GM23338 (cell line): Measurements from ENCODE around the gene HELZ. TPM values are rescaled to one million over a fixed set of nuclear protein-coding genes. Genes with fewer than 3 reads are reported as not detected.

Experiments used
- ATAC-seq: fragments of 200-7000 bp; cut with Tn5 transposase; 3 replicates; pipeline ENCODE4 v1.9.1; 2020
- DNase-seq: peaks from one replicate; pipeline ENCODE4 v3.0.0-alpha.2; 2015; ENCODE audit warnings: low spot score
- H2AFZ ChIP-seq: fragments of 200-600 bp; sonication (generic); 2 replicates; pipeline ENCODE4 v1.8.0; 2016; ENCODE audit warnings: antibody characterized with exemption, mild to moderate bottlenecking, moderate library complexity
- H3F3A ChIP-seq: fragments of 200-600 bp; sonication (generic); replicated peaks from 2 replicates; pipeline ENCODE4 v1.8.0; 2017; ENCODE audit warnings: antibody characterized with exemption, mixed run types, low read depth
- H3K27ac ChIP-seq: fragments of 200-600 bp; sonication (generic); 2 replicates; pipeline ENCODE4 v1.6.1; 2016; ENCODE audit warnings: low read depth
- H3K27me3 ChIP-seq: fragments of 200-600 bp; sonication (generic); 2 replicates; pipeline ENCODE4 v1.8.0; 2016; ENCODE audit warnings: mild to moderate bottlenecking, mixed run types, moderate library complexity; ENCODE audit not compliant: insufficient read depth
- H3K36me3 ChIP-seq: fragments of 200-600 bp; sonication (generic); 2 replicates; pipeline ENCODE4 v1.8.0; 2016; ENCODE audit warnings: mild to moderate bottlenecking; ENCODE audit not compliant: insufficient read depth
- H3K4me1 ChIP-seq: fragments of 200-600 bp; sonication (generic); 2 replicates; pipeline ENCODE4 v1.8.0; 2016; ENCODE audit warnings: mild to moderate bottlenecking, moderate library complexity; ENCODE audit not compliant: insufficient read depth
- H3K4me2 ChIP-seq: fragments of 200-600 bp; sonication (generic); 2 replicates; pipeline ENCODE4 v1.7.1; 2017; ENCODE audit warnings: mixed run types
- H3K4me3 ChIP-seq: fragments of 200-600 bp; sonication (generic); 2 replicates; pipeline ENCODE4 v1.6.1; 2016; ENCODE audit warnings: mixed run types
- H3K79me2 ChIP-seq: fragments of 200-600 bp; sonication (generic); replicated peaks from 2 replicates; pipeline ENCODE4 v1.8.0; 2017; ENCODE audit warnings: mild to moderate bottlenecking; ENCODE audit not compliant: insufficient read depth
- H3K9me2 ChIP-seq: fragments of 200-600 bp; sonication (generic); 2 replicates; pipeline ENCODE4 v1.8.0; 2017; ENCODE audit not compliant: insufficient read depth
- H4K20me1 ChIP-seq: fragments of 200-600 bp; sonication (generic); replicated peaks from 2 replicates; pipeline ENCODE4 v1.8.0; 2017; ENCODE audit warnings: mild to moderate bottlenecking; ENCODE audit not compliant: insufficient read depth
- H3K27ac Mint-ChIP-seq: 2 replicates; pipeline ENCODE4 v1.8.0; 2020; ENCODE audit warnings: inconsistent platforms, mild to moderate bottlenecking, moderate library complexity, mixed read lengths
- H3K27me3 Mint-ChIP-seq: 3 replicates; pipeline ENCODE4 v1.8.0; 2022; ENCODE audit warnings: low read depth, mild to moderate bottlenecking, moderate library complexity, mixed read lengths, inconsistent platforms; ENCODE audit not compliant: insufficient read depth, poor library complexity
- H3K36me3 Mint-ChIP-seq: 3 replicates; pipeline ENCODE4 v1.8.0; 2021; ENCODE audit warnings: low read depth, mild to moderate bottlenecking, inconsistent platforms, moderate library complexity, mixed read lengths
- H3K4me1 Mint-ChIP-seq: 3 replicates; pipeline ENCODE4 v1.8.0; 2020; ENCODE audit warnings: mild to moderate bottlenecking, inconsistent platforms, mixed read lengths
- H3K4me3 Mint-ChIP-seq: 3 replicates; pipeline ENCODE4 v1.8.0; 2021; ENCODE audit warnings: moderate library complexity, mild to moderate bottlenecking, inconsistent platforms, mixed read lengths
- H3K9me3 Mint-ChIP-seq: 3 replicates; pipeline ENCODE4 v1.8.0; 2020; ENCODE audit warnings: moderate library complexity, mild to moderate bottlenecking, inconsistent platforms, mixed read lengths
- CREB1 ChIP-seq: fragments of 250-450 bp; sonication (Bioruptor Pico); IDR thresholded peaks from 2 replicates; pipeline ENCODE4 v1.5.0; 2020; ENCODE audit warnings: low read depth, mild to moderate bottlenecking, moderate library complexity
- CTCF ChIP-seq, 2 experiments: fragments of 200-600 bp in 1 of 2; sonication (generic) in 1 of 2; conservative IDR thresholded peaks; 2 replicates each; pipeline versions ENCODE4 v1.5.1 to v1.6.1; 2016 to 2017; ENCODE audit warnings: antibody characterized with exemption in 2 of 2, low read depth in 2 of 2, mild to moderate bottlenecking in 2 of 2, moderate library complexity in 1 of 2
- EZH2 ChIP-seq: fragments of 200-600 bp; sonication (generic); IDR thresholded peaks from one replicate; pipeline ENCODE4 v1.8.0; 2017; ENCODE audit warnings: antibody characterized with exemption, mild to moderate bottlenecking, low read depth; ENCODE audit not compliant: unreplicated experiment
- EZH2phosphoT487 ChIP-seq: fragments of 200-600 bp; sonication (generic); IDR thresholded peaks from one replicate; pipeline ENCODE4 v1.8.1; 2018; ENCODE audit warnings: antibody characterized with exemption; ENCODE audit not compliant: unreplicated experiment
- JUNB ChIP-seq: IDR thresholded peaks from one replicate; pipeline ENCODE4 v1.6.1; 2016; ENCODE audit warnings: antibody characterized with exemption; ENCODE audit not compliant: unreplicated experiment
- NANOG ChIP-seq: IDR thresholded peaks from 2 replicates; pipeline ENCODE4 v1.6.1; 2016; ENCODE audit warnings: antibody characterized with exemption, borderline replicate concordance
- POLR2AphosphoS5 ChIP-seq: IDR thresholded peaks from 2 replicates; pipeline ENCODE4 v1.6.1; 2016; ENCODE audit warnings: antibody characterized with exemption, low read depth
- REST ChIP-seq: IDR thresholded peaks from one replicate; pipeline ENCODE4 v1.6.1; 2018; ENCODE audit warnings: antibody characterized with exemption; ENCODE audit not compliant: unreplicated experiment
- STAT1 ChIP-seq: IDR thresholded peaks from one replicate; pipeline ENCODE4 v1.6.1; 2016; ENCODE audit warnings: antibody characterized with exemption; ENCODE audit not compliant: unreplicated experiment
- ZNF114 ChIP-seq: fragments of 250-450 bp; sonication (Bioruptor Pico); IDR thresholded peaks from 2 replicates; pipeline ENCODE4 v1.5.0; 2020; ENCODE audit warnings: mild to moderate bottlenecking, moderate library complexity
- ZNF331 ChIP-seq: fragments of 250-450 bp; sonication (Bioruptor Pico); IDR thresholded peaks from 2 replicates; pipeline ENCODE4 v1.5.0; 2020; ENCODE audit warnings: low read depth, mild to moderate bottlenecking, moderate library complexity
- ZNF462 ChIP-seq: fragments of 250-450 bp; sonication (Bioruptor Pico); IDR thresholded peaks from 2 replicates; pipeline ENCODE4 v1.5.0; 2020; ENCODE audit warnings: mild to moderate bottlenecking, moderate library complexity
- polyA plus RNA-seq: library from polyadenylated mRNA; unstranded; fragments of >200 nt; fragmentation: Nextera tagmentation; extraction: Ambion mirVana; gene quantifications from 2 replicates; pipeline ENCODE4 v1.2.1, GENCODE V29; 2016
- total RNA-seq: library from RNA; depleted of rRNA; stranded (reverse); fragments of >200 nt; shearing (Covaris generic); gene quantifications from 2 replicates; pipeline ENCODE4 v1.2.3, GENCODE V29; 2014
- TF ChIP-seq, protein P1 (sequence below): IDR thresholded peaks from 2 replicates; pipeline ENCODE4 v1.6.1; 2016; ENCODE audit warnings: antibody characterized with exemption

The HELZ gene
- total and polyA plus RNA-seq, 2 experiments from 2014 or later, result 38.9 to 62.0 TPM

GRCh38 chr17:67281743-67282142, 36.7 kb upstream of the HELZ start:
- no peak overlapping the region for H3K27ac ChIP-seq
- Mint-ChIP-seq H3K27ac (peak overlapping the region; percentile 46), H3K4me1 (peaks cover 19% of the 10 kb centered on the region), H3K36me3 (no peaks in the 10 kb centered on the region), H3K27me3 (peaks cover 2% of the 10 kb centered on the region), H3K4me3 (no peak overlapping the region), H3K9me3 (no peaks in the 10 kb centered on the region)
- no peak for TF ChIP-seq EZH2
- TF ChIP-seq CTCF (conservative IDR thresholded peaks at IDR 0.05; ENCODE audit: low read depth in 2 of 2), result no peak
- no peak for TF ChIP-seq EZH2phosphoT487
- no peak for TF ChIP-seq REST
- TF ChIP-seq ZNF114 (CRISPR knock-in tag), result no peak
- no peak for TF ChIP-seq CREB1
- no peak for TF ChIP-seq ZNF462
- TF ChIP-seq, protein P1, sequence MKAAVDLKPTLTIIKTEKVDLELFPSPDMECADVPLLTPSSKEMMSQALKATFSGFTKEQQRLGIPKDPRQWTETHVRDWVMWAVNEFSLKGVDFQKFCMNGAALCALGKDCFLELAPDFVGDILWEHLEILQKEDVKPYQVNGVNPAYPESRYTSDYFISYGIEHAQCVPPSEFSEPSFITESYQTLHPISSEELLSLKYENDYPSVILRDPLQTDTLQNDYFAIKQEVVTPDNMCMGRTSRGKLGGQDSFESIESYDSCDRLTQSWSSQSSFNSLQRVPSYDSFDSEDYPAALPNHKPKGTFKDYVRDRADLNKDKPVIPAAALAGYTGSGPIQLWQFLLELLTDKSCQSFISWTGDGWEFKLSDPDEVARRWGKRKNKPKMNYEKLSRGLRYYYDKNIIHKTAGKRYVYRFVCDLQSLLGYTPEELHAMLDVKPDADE, result no peak
- no peak for TF ChIP-seq STAT1
- no peak for TF ChIP-seq NANOG
- no peak for TF ChIP-seq ZNF331 (CRISPR knock-in tag)
- no peak for TF ChIP-seq POLR2AphosphoS5
- TF ChIP-seq JUNB, result no peak
- H3K79me2 ChIP-seq, result no peaks in the 10 kb centered on the region
- no peaks in the 10 kb centered on the region for H3F3A ChIP-seq
- peaks cover 14% of the 10 kb centered on the region for H3K4me1 ChIP-seq
- H2AFZ ChIP-seq, result peak overlapping the region; percentile 82
- no peaks in the 10 kb centered on the region for H3K27me3 ChIP-seq
- DNase-seq, result no peak
- H3K36me3 ChIP-seq, result no peaks in the 10 kb centered on the region
- peak; percentile 76 for ATAC-seq
- H3K9me2 ChIP-seq, result no peaks in the 10 kb centered on the region
- H3K4me2 ChIP-seq, result no peak overlapping the region
- no peak overlapping the region for H3K4me3 ChIP-seq
- H4K20me1 ChIP-seq, result no peaks in the 10 kb centered on the region
